ENCODE data around the gene SETD7.

The SETD7 gene

DNA sequence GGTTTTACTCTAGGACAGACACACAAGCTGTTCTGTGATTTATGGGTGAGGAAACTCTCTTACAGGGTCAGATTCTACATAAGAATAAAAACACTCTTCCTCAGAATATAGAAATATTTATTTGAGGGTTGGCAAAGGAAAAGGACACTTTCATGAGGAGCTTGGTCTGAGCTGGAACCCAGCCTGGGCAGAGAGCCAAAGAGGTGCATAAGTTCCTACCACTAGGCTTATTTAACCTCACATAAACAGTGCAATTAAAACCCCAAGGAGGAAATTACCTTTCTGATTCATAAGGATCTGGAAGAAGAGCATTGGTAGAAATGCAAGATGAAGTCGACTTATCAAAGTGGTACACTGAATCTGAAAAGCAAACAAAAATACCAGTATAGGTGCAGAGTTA lies 32.9 kb downstream of the SETD7 start:
- Histone ChIP-seq H3K4me1 (ENCODE audit: control insufficient read depth, insufficient read depth, low read length) (peaks cover 8% of the 10 kb centered on the region), H3K4me3 (ENCODE audit: low read length) (no peak overlapping the region), H3K27me3 (ENCODE audit: control insufficient read depth, insufficient read depth, low read length) (no peaks in the 10 kb centered on the region), H3K9me3 (replicated peaks; ENCODE audit: low read length) (no peaks in the 10 kb centered on the region), H3K36me3 (ENCODE audit: insufficient read depth, low read length) (peaks cover 52% of the 10 kb centered on the region), H3K9ac (ENCODE audit: low read depth, low read length) (no peak overlapping the region), H3K4me2 (ENCODE audit: low read length) (no peak overlapping the region)

DNA sequence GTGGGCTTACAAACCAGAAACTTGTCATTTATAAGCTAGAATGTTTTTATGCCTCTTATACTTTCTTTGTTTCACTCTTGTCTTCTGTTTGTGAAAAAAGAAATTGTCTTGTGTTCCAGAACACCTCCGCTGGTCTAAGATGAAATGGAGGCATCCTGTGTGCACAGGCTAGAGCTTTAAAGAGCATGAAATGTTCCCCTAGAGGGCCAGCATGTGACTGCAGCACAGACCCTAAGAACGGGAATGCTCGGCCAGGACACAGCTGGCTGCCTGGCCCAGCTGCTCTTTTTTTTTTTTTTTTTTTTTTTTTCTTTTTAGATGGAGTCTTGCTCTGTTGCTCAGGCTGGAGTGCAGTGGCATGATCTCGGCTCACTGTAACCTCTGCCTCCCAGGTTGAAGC lies 33.6 kb downstream of the SETD7 start:
- peaks cover 56% of the 10 kb centered on the region for H3K36me3 ChIP-seq (ENCODE audit: insufficient read depth, low read length)
- no peak overlapping the region for H3K9ac ChIP-seq (ENCODE audit: low read depth, low read length)
- peaks cover 8% of the 10 kb centered on the region for H3K4me1 ChIP-seq (ENCODE audit: control insufficient read depth, insufficient read depth, low read length)
- H3K9me3 ChIP-seq (replicated peaks; ENCODE audit: low read length) = no peaks in the 10 kb centered on the region
- no peaks in the 10 kb centered on the region for H3K27me3 ChIP-seq (ENCODE audit: control insufficient read depth, insufficient read depth, low read length)
- no peak overlapping the region for H3K4me2 ChIP-seq (ENCODE audit: low read length)
- H3K4me3 ChIP-seq (ENCODE audit: low read length) = no peak overlapping the region

- Histone ChIP-seq H3K4me2 (ENCODE audit: low read length) (no peak overlapping the region), H3K36me3 (ENCODE audit: insufficient read depth, low read length) (peaks cover 62% of the 10 kb centered on the region), H3K4me1 (ENCODE audit: control insufficient read depth, insufficient read depth, low read length) (peaks cover 8% of the 10 kb centered on the region), H3K9me3 (replicated peaks; ENCODE audit: low read length) (no peaks in the 10 kb centered on the region), H3K27me3 (ENCODE audit: control insufficient read depth, insufficient read depth, low read length) (no peaks in the 10 kb centered on the region), H3K9ac (ENCODE audit: low read depth, low read length) (no peak overlapping the region), H3K4me3 (ENCODE audit: low read length) (no peak overlapping the region)
Observed at GRCh38 chr4:139521754-139522401, 34.1 kb downstream of the SETD7 start.

DNA sequence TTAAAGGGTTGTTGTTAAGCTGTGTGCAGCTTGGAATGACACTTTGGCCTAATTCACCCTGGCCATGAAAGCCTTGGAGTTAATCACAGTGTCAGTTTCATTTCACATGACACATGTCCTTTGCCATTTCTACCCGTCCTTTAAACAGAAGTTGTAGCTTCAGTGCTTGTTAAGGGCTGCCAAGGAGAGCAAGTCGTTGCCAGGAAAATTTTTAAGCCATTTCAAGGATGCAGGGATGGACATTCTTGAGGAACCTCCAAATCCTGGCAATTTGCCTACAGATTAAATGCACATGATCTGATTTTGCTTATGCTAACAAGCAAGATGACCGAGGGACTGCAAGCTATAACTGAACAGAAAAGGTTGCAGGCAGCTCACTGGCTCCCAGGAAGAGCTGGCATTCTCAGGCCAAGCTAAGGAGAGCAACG lies 40.5 kb downstream of the SETD7 start:
- no peaks in the 10 kb centered on the region for H3K27me3 ChIP-seq (ENCODE audit: control insufficient read depth, insufficient read depth, low read length)
- H3K4me1 ChIP-seq (ENCODE audit: control insufficient read depth, insufficient read depth, low read length) = no peaks in the 10 kb centered on the region
- no peak overlapping the region for H3K4me3 ChIP-seq (ENCODE audit: low read length)
- H3K4me2 ChIP-seq (ENCODE audit: low read length) = no peak overlapping the region
- no peaks in the 10 kb centered on the region for H3K9me3 ChIP-seq (replicated peaks; ENCODE audit: low read length)
- H3K36me3 ChIP-seq (ENCODE audit: insufficient read depth, low read length) = peaks cover 72% of the 10 kb centered on the region
- H3K9ac ChIP-seq (ENCODE audit: low read depth, low read length) = no peak overlapping the region

DNA sequence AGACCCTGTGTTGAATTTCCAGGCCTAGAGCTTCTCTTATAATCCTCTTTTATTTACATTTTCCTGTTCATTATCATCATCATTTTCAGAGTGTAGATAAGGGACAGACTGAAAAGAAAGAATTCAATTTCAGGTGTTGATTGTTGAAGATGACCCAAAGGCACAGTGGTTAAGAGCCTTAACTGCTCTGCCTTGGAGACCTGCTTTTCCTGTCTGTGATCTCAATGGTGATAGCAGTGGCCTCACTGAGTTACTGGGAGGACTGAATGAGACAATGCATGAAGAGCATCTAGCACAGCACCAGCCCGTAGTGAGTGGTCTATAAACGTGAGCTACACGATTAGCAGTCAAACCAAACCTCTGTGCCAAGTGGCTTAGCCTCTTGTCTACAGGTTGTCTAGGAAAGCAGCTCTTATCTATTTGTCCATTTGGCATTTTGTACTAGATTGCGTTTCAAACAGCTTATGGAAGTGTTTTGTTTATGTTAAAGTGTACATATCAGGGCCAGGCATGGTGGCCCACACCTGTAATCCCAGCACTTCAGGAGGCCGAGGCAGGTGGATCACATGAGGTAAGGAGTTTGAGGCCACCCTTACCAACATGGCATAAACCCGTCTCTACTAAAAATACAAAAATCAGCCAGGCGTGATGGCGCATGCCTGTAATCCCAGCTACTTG lies 41.5 kb downstream of the SETD7 start:
- Histone ChIP-seq H3K27me3 (ENCODE audit: control insufficient read depth, insufficient read depth, low read length) (no peaks in the 10 kb centered on the region), H3K9me3 (replicated peaks; ENCODE audit: low read length) (no peaks in the 10 kb centered on the region), H3K36me3 (ENCODE audit: insufficient read depth, low read length) (peaks cover 70% of the 10 kb centered on the region), H3K4me2 (ENCODE audit: low read length) (no peak overlapping the region), H3K9ac (ENCODE audit: low read depth, low read length) (no peak overlapping the region), H3K4me3 (ENCODE audit: low read length) (no peak overlapping the region), H3K4me1 (ENCODE audit: control insufficient read depth, insufficient read depth, low read length) (no peaks in the 10 kb centered on the region)

DNA sequence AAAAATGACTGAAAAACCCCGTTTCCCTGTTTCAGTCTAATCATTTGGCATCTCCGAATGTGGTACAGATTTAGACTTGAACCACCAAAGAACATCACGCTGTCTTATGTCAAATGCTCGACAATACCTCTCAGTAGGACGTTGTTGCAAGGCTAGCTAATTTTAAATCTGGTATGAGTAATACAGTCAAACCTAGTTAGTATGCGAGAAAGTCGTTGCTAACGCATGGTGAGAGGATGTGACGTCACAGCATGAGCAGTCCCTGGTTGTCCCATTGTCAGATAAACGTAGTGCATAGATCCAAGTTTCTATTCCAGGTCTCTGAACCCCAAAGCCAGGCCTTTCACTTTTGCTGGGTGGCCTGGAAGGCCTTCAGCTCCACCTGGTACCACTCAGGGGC lies 44.7 kb downstream of the SETD7 start:
- H3K36me3 ChIP-seq (ENCODE audit: insufficient read depth, low read length) = peaks cover 65% of the 10 kb centered on the region
- H3K9me3 ChIP-seq (replicated peaks; ENCODE audit: low read length) = no peaks in the 10 kb centered on the region
- H3K4me3 ChIP-seq (ENCODE audit: low read length) = no peak overlapping the region
- no peak overlapping the region for H3K9ac ChIP-seq (ENCODE audit: low read depth, low read length)
- H3K4me2 ChIP-seq (ENCODE audit: low read length) = no peak overlapping the region
- H3K4me1 ChIP-seq (ENCODE audit: control insufficient read depth, insufficient read depth, low read length) = no peaks in the 10 kb centered on the region
- no peaks in the 10 kb centered on the region for H3K27me3 ChIP-seq (ENCODE audit: control insufficient read depth, insufficient read depth, low read length)

DNA sequence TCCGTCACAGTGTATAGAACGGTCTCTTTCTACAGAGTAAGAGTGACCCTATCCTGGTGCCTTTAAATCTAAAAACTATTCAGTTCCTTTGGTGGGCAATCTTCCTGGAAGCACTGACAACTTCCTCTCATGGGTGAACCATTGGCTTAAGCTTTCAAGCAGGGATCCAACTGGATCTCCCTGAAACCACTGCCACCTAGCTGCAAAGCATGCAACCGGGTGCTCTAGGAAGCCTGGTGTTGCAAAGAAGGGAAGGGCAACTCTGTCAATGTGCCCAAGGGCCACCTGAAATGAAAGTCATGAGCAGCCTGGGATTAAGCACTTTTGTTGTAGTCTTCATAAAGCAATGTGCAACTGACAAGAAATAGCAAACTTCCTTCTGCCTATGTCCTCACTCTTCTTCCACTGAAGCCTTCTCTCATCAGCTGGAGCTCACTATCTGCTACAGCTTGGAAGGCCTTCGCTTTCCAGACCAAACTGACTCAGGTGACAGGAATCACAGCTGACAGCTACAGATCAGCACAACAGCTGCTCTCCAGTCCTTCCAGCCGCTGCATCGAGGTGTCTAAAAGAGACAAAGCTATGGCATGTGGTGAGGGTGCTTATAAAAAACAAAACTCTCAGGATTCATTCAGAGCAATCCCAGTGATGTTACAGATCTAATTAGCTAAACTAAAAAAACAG lies 46.1 kb downstream of the SETD7 start:
- Histone ChIP-seq H3K4me1 (ENCODE audit: control insufficient read depth, insufficient read depth, low read length) (no peaks in the 10 kb centered on the region), H3K27me3 (ENCODE audit: control insufficient read depth, insufficient read depth, low read length) (no peaks in the 10 kb centered on the region), H3K9ac (ENCODE audit: low read depth, low read length) (no peak overlapping the region), H3K36me3 (ENCODE audit: insufficient read depth, low read length) (peaks cover 55% of the 10 kb centered on the region), H3K9me3 (replicated peaks; ENCODE audit: low read length) (no peaks in the 10 kb centered on the region), H3K4me3 (ENCODE audit: low read length) (no peak overlapping the region), H3K4me2 (ENCODE audit: low read length) (no peak overlapping the region)

DNA sequence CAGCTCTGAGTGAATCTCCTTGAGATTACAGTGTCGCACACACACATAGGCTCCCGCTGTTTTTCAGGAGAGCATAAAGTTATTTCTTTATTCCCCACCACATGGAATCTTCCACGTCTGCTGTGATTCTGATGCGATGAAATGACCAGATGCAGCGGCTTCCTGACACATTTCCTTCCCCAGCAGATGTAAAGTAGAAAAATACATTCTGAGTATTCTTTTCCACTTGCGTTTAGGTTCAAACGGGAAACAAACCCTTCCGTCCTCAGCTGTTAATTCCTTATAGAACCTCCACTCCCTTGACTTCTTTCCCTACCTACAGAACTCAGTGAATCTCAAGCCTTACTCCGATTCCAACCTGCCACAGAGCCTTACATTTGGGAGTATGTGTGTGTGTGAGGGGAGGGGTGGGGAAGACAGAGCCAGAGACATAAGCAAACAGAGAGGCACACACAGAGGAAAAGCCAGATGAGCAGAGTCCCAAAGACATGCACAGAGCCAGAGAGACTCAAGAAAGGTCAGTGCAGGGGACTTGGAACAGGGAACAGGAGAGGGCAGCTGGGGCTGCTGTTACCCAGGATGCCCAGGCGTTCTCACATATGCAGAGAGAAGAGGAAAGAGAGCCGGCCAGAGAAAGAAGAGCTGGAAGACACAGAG lies 47.3 kb downstream of the SETD7 start:
- no peaks in the 10 kb centered on the region for H3K27me3 ChIP-seq (ENCODE audit: control insufficient read depth, insufficient read depth, low read length)
- no peaks in the 10 kb centered on the region for H3K4me1 ChIP-seq (ENCODE audit: control insufficient read depth, insufficient read depth, low read length)
- no peak overlapping the region for H3K4me2 ChIP-seq (ENCODE audit: low read length)
- no peak overlapping the region for H3K4me3 ChIP-seq (ENCODE audit: low read length)
- no peaks in the 10 kb centered on the region for H3K9me3 ChIP-seq (replicated peaks; ENCODE audit: low read length)
- no peak overlapping the region for H3K9ac ChIP-seq (ENCODE audit: low read depth, low read length)
- peaks cover 49% of the 10 kb centered on the region for H3K36me3 ChIP-seq (ENCODE audit: insufficient read depth, low read length)

DNA sequence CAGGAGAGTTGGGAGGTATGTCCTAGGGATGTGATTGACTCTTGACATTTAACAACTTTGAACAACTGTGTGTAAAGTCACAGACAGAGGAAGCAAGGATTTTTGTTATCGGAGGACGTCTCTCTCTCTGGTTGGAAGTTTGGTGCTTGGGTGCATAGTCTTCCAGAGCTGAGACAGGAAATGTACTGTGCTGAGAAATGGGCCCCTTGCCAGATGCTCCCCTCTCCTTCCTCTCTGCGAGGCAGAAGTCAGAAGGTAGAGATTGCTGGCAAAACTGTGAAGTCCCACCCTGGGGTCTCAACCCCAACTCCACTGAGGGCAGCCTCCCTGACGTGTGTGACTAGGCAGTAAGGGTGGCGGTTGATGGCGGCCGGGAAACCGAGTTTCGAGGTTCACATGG lies 49.2 kb downstream of the SETD7 start:
- Histone ChIP-seq H3K36me3 (ENCODE audit: insufficient read depth, low read length) (peaks cover 42% of the 10 kb centered on the region), H3K4me3 (ENCODE audit: low read length) (no peak overlapping the region), H3K4me2 (ENCODE audit: low read length) (no peak overlapping the region), H3K27me3 (ENCODE audit: control insufficient read depth, insufficient read depth, low read length) (no peaks in the 10 kb centered on the region), H3K9ac (ENCODE audit: low read depth, low read length) (no peak overlapping the region), H3K4me1 (ENCODE audit: control insufficient read depth, insufficient read depth, low read length) (no peaks in the 10 kb centered on the region), H3K9me3 (replicated peaks; ENCODE audit: low read length) (no peaks in the 10 kb centered on the region)

- no peaks in the 10 kb centered on the region for H3K9me3 ChIP-seq (replicated peaks; ENCODE audit: low read length)
- H3K4me3 ChIP-seq (ENCODE audit: low read length) = no peak overlapping the region
- peaks cover 17% of the 10 kb centered on the region for H3K36me3 ChIP-seq (ENCODE audit: insufficient read depth, low read length)
- no peak overlapping the region for H3K4me2 ChIP-seq (ENCODE audit: low read length)
- H3K9ac ChIP-seq (ENCODE audit: low read depth, low read length) = no peak overlapping the region
- no peaks in the 10 kb centered on the region for H3K4me1 ChIP-seq (ENCODE audit: control insufficient read depth, insufficient read depth, low read length)
- no peaks in the 10 kb centered on the region for H3K27me3 ChIP-seq (ENCODE audit: control insufficient read depth, insufficient read depth, low read length)
Observed at GRCh38 chr4:139503622-139504166, 52.3 kb downstream of the SETD7 start.
